AG09309 (cell line): Measurements from ENCODE around the gene CENPN.
A peak's percentile ranks its signal among the peaks of the same experiment; 100 is the strongest.

Experiments
- DNase-seq: peaks from one replicate; pipeline ENCODE4 v3.0.0-alpha.2; 2010; ENCODE audit warnings: low read depth
- H3K4me3 ChIP-seq: 2 replicates; pipeline ENCODE4 v1.5.1; 2011; ENCODE audit warnings: mild to moderate bottlenecking, low read depth, low read length, moderate library complexity; ENCODE audit not compliant: control insufficient read depth
- CTCF ChIP-seq: IDR thresholded peaks from 2 replicates; pipeline ENCODE4 v1.5.1; 2011; ENCODE audit warnings: mild to moderate bottlenecking, low read depth, low read length, inconsistent platforms; ENCODE audit not compliant: insufficient read depth, control insufficient read depth; ENCODE audit errors: missing control alignments

The CENPN gene

GRCh38 chr16:81003064-81003463, 4.0 kb upstream of the CENPN start:
- H3K4me3 ChIP-seq, result no peak overlapping the region
- no peak for TF ChIP-seq CTCF

GRCh38 chr16:81003610-81004460, 3.2 kb upstream of the CENPN start:
- peak; percentile 28 for DNase-seq
- TF ChIP-seq CTCF, result no peak
- H3K4me3 ChIP-seq, result peak overlapping the region; percentile 2

More at GRCh38 chr16:81003064-81003463, 4.0 kb upstream of the CENPN start:
- DNase-seq, result no peak

GRCh38 chr16:81004646-81005353, 2.2 kb upstream of the CENPN start:
- peak; percentile 48 for TF ChIP-seq CTCF
- no peak overlapping the region; the same call in 1 of the 2 replicates for H3K4me3 ChIP-seq
- DNase-seq, result peak; percentile 21

GRCh38 chr16:81005610-81006161, 1.3 kb upstream of the CENPN start:
- no peak for TF ChIP-seq CTCF
- no peak for DNase-seq
- H3K4me3 ChIP-seq, result peak overlapping the region; percentile 94

- H3K4me3 ChIP-seq, result peak overlapping the region; percentile 94
- no peak for TF ChIP-seq CTCF
- no peak for DNase-seq
These were observed 702 bp upstream of the CENPN start for GRCh38 chr16:81006211-81006812.

- TF ChIP-seq CTCF, result no peak
- peak overlapping the region; percentile 94 for H3K4me3 ChIP-seq
- no peak for DNase-seq
These were observed 1.4 kb downstream of the CENPN start for GRCh38 chr16:81008505-81008789.
